ENCODE measurements around the gene TXK.

- TF ChIP-seq CTCF (IDR thresholded peaks at IDR 0.05) (no peak), POLR2A (IDR thresholded peaks at IDR 0.05) (no peak)
These were observed 381 bp downstream of the TXK start for GRCh38 chr4:48133669-48134068.
